Hepatocyte (in vitro differentiated cells): ENCODE results near the gene RASGRP1. TPM values are rescaled to one million over a fixed set of nuclear protein-coding genes. Genes with fewer than 3 reads are reported as not detected.

Experiments used
- DNase-seq: peaks from one replicate; pipeline ENCODE4 v3.0.0-alpha.2; 2016; ENCODE audit warnings: low spot score
- H2AFZ ChIP-seq: fragments of 200-600 bp; sonication (generic); 2 replicates; pipeline ENCODE4 v1.6.0; 2016; ENCODE audit warnings: antibody characterized with exemption, mild to moderate bottlenecking
- H3K27ac ChIP-seq: fragments of 200-600 bp; sonication (generic); 2 replicates; pipeline ENCODE4 v1.5.1; 2016; ENCODE audit warnings: mild to moderate bottlenecking
- H3K27me3 ChIP-seq: fragments of 200-600 bp; sonication (generic); 2 replicates; pipeline ENCODE4 v1.6.1; 2016
- H3K36me3 ChIP-seq: fragments of 200-600 bp; sonication (generic); replicated peaks from 2 replicates; pipeline ENCODE4 v1.5.1; 2016; ENCODE audit warnings: low read depth; ENCODE audit not compliant: insufficient read depth
- H3K4me1 ChIP-seq: fragments of 200-600 bp; sonication (generic); 2 replicates; pipeline ENCODE4 v1.5.1; 2016; ENCODE audit warnings: mild to moderate bottlenecking, moderate library complexity; ENCODE audit not compliant: insufficient read depth
- H3K4me2 ChIP-seq: fragments of 200-600 bp; sonication (generic); 2 replicates; pipeline ENCODE4 v1.6.0; 2016
- H3K4me3 ChIP-seq: fragments of 200-600 bp; sonication (generic); 2 replicates; pipeline ENCODE4 v1.5.1; 2016; ENCODE audit warnings: mild to moderate bottlenecking
- H3K79me2 ChIP-seq: fragments of 200-600 bp; sonication (generic); 2 replicates; pipeline ENCODE4 v1.6.0; 2017; ENCODE audit warnings: mild to moderate bottlenecking
- H3K9me2 ChIP-seq: fragments of 200-600 bp; sonication (generic); replicated peaks from 2 replicates; pipeline ENCODE4 v1.6.0; 2017; ENCODE audit warnings: mild to moderate bottlenecking; ENCODE audit not compliant: insufficient read depth
- H3K9me3 ChIP-seq: fragments of 200-600 bp; sonication (generic); 2 replicates; pipeline ENCODE4 v1.5.1; 2016; ENCODE audit warnings: low read depth, mild to moderate bottlenecking
- H4K20me1 ChIP-seq: fragments of 200-600 bp; sonication (generic); 2 replicates; pipeline ENCODE4 v1.6.0; 2016; ENCODE audit warnings: mild to moderate bottlenecking; ENCODE audit not compliant: insufficient read depth, poor library complexity, severe bottlenecking
- EZH2 ChIP-seq: fragments of 200-600 bp; sonication (generic); IDR thresholded peaks from 2 replicates; pipeline ENCODE4 v1.6.1; 2016; ENCODE audit warnings: antibody characterized with exemption, mild to moderate bottlenecking, borderline replicate concordance
- EZH2phosphoT487 ChIP-seq: fragments of 200-600 bp; sonication (generic); IDR thresholded peaks from one replicate; pipeline ENCODE4 v1.6.1; 2018; ENCODE audit warnings: antibody characterized with exemption, mild to moderate bottlenecking, low read depth, moderate library complexity; ENCODE audit not compliant: unreplicated experiment, severe bottlenecking
- WGBS: methylation state at CpG from one replicate; pipeline ENCODE4 v1.1.6; 2016; ENCODE audit warnings: low lambda C conversion rate; ENCODE audit errors: missing lambda C conversion rate; 5-methylcytosine and 5-hydroxymethylcytosine counted together
- polyA plus RNA-seq: library from polyadenylated mRNA; unstranded; fragments of >200 nt; fragmentation: Nextera tagmentation; extraction: Ambion mirVana; gene quantifications from 2 replicates; pipeline ENCODE4 v1.2.1, GENCODE V29; 2016
- total RNA-seq: library from RNA; depleted of rRNA; stranded (reverse); fragments of >200 nt; gene quantifications from 2 replicates; pipeline ENCODE4 v1.2.3, GENCODE V29; 2014
- TF ChIP-seq, protein P1 (sequence below): fragments of 200-600 bp; sonication (generic); IDR thresholded peaks from 2 replicates; pipeline ENCODE4 v1.5.1; 2016; ENCODE audit warnings: antibody characterized with exemption, mild to moderate bottlenecking; ENCODE audit not compliant: poor library complexity

The RASGRP1 gene
- total and polyA plus RNA-seq, 2 experiments from 2014 or later, result 0.41 to 0.53 TPM

DNA sequence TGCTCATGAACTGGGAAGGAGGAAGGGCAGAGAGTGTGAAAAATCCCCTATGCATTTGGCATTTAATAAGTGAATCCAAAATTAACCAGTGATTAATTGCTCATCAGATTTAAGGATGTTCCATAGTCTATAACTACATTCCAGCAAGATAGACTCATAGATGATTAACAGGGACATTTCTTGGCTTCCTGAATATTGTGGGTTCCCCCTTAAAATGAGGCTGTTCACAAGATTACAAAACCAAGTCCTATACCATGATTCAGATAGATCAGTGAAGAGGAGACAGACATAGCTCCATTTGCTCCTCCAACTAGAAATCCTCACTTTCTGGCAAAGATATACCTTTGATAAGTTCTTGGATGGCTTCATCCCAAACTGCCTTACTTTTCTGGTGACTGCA lies 15.4 kb downstream of the RASGRP1 start:
- H3K36me3 ChIP-seq, result no peaks in the 10 kb centered on the region
- no peaks in the 10 kb centered on the region for H3K27me3 ChIP-seq
- no peak overlapping the region for H3K4me3 ChIP-seq
- no peaks in the 10 kb centered on the region for H3K9me2 ChIP-seq
- no peak for TF ChIP-seq EZH2
- TF ChIP-seq, protein P1, sequence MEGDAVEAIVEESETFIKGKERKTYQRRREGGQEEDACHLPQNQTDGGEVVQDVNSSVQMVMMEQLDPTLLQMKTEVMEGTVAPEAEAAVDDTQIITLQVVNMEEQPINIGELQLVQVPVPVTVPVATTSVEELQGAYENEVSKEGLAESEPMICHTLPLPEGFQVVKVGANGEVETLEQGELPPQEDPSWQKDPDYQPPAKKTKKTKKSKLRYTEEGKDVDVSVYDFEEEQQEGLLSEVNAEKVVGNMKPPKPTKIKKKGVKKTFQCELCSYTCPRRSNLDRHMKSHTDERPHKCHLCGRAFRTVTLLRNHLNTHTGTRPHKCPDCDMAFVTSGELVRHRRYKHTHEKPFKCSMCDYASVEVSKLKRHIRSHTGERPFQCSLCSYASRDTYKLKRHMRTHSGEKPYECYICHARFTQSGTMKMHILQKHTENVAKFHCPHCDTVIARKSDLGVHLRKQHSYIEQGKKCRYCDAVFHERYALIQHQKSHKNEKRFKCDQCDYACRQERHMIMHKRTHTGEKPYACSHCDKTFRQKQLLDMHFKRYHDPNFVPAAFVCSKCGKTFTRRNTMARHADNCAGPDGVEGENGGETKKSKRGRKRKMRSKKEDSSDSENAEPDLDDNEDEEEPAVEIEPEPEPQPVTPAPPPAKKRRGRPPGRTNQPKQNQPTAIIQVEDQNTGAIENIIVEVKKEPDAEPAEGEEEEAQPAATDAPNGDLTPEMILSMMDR, result no peak
- TF ChIP-seq EZH2phosphoT487, result no peak
- no peaks in the 10 kb centered on the region for H4K20me1 ChIP-seq
- H3K79me2 ChIP-seq, result no peaks in the 10 kb centered on the region
- H3K27ac ChIP-seq, result no peak overlapping the region
- no peak for DNase-seq
- H3K9me3 ChIP-seq, result no peaks in the 10 kb centered on the region
- no peak overlapping the region for H2AFZ ChIP-seq
- no peak overlapping the region for H3K4me2 ChIP-seq
- peaks cover 18% of the 10 kb centered on the region for H3K4me1 ChIP-seq

DNA sequence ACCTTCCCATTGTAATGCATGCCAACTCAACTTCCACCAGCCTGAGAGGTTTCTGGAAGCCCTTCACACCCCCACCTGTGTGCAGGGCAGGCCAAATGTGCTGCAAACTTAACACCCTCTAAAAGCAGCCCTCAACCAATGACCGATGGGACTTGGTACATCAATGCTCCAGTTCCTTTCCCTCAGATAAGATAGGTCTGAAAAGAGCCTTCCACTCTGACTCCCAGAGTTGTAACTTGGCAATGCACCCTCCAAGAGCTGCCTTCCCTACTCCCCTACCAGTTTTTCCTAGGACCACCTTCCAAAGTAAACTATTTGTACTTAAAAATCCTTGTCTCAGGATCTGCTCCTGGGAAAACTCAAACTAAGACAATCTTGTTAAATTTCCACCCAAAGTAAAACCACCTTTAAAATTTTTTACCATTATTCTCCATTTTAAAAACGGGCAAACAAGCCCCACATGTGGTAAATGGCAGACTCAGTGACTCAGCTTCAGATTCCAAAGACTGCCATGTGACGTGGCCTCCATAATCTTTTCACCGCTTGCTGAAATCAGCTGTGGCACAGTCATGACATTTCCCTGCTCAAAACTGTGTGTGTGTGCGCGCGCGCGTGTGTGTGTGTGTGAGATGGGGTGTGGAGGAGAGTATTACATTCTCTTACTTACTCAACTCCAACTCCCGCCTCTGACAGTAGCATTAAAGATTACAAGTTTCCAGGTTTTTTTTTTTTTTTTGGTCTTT lies 17.2 kb downstream of the RASGRP1 start:
- H3K27me3 ChIP-seq, result no peaks in the 10 kb centered on the region
- H3K4me1 ChIP-seq, result peaks cover 3% of the 10 kb centered on the region
- H3K4me3 ChIP-seq, result no peak overlapping the region
- WGBS, result 88% methylated on average over 10 of the region's 10 CpGs
- H2AFZ ChIP-seq, result no peak overlapping the region
- H3K9me3 ChIP-seq, result no peaks in the 10 kb centered on the region
- H3K79me2 ChIP-seq, result no peaks in the 10 kb centered on the region
- H3K4me2 ChIP-seq, result no peak overlapping the region
- no peaks in the 10 kb centered on the region for H3K9me2 ChIP-seq
- DNase-seq, result no peak
- no peak overlapping the region for H3K27ac ChIP-seq
- TF ChIP-seq EZH2phosphoT487, result no peak
- no peak for TF ChIP-seq EZH2
- TF ChIP-seq, protein P1, result no peak
- H4K20me1 ChIP-seq, result no peaks in the 10 kb centered on the region
- H3K36me3 ChIP-seq, result no peaks in the 10 kb centered on the region

DNA sequence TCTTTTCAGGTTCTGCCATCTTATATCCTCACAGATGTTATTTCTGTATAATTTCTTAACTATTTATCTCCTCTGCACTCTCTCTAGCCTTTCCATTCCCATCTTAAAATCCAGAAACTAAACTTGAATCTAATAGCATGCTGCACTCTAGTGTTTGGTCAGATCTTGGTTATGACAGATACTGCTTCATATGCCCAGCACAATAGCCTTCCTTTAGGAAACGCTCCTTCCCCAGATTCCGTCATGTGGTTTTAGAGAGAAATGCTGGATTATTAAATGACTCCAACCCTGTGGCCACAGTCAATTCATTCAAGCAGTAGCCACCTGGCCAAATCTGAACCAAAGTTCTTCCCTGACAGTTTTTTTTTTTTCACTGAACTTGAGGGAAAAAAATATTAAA lies 19.4 kb downstream of the RASGRP1 start:
- H3K79me2 ChIP-seq, result no peaks in the 10 kb centered on the region
- TF ChIP-seq EZH2, result no peak
- TF ChIP-seq EZH2phosphoT487, result no peak
- TF ChIP-seq, protein P1, result no peak
- WGBS, result 86% methylated on average over 2 of the region's 2 CpGs
- H3K27me3 ChIP-seq, result no peaks in the 10 kb centered on the region
- DNase-seq, result no peak
- no peak overlapping the region for H3K4me3 ChIP-seq
- no peak overlapping the region for H3K4me2 ChIP-seq
- no peak overlapping the region for H3K27ac ChIP-seq
- H4K20me1 ChIP-seq, result no peaks in the 10 kb centered on the region
- H3K36me3 ChIP-seq, result no peaks in the 10 kb centered on the region
- no peaks in the 10 kb centered on the region for H3K9me3 ChIP-seq
- H2AFZ ChIP-seq, result no peak overlapping the region
- H3K9me2 ChIP-seq, result no peaks in the 10 kb centered on the region
- H3K4me1 ChIP-seq, result no peaks in the 10 kb centered on the region
